ENCODE results near the gene SMAD3. TPM values are rescaled to one million over a fixed set of nuclear protein-coding genes. Genes with fewer than 3 reads are reported as not detected.

The SMAD3 gene
- total RNA-seq, 1 donor from 2014 or later = 18.0 TPM

GRCh38 chr15:67165254-67166253 is 100.2 kb downstream of the SMAD3 start:
- ATAC-seq = peak; percentile 55
- intact Hi-C loops (cut with DNase I) = loop anchor here (5.0 kb wide), 1 partner anchor 43 kb away; no protein-coding TSS in a partner anchor

GRCh38 chr15:67166280-67167009 is 101.0 kb downstream of the SMAD3 start:
- ATAC-seq (no peak), DNase-seq (ENCODE audit: missing footprints) (no peak)
- intact Hi-C loops (cut with DNase I) = loop anchor here (5.0 kb wide), 1 partner anchor 44 kb away; no protein-coding TSS in a partner anchor

More at GRCh38 chr15:67165254-67166253, 100.2 kb downstream of the SMAD3 start:
- no peak for DNase-seq (ENCODE audit: missing footprints)

GRCh38 chr15:67167091-67167490 is 101.7 kb downstream of the SMAD3 start:
- DNase-seq (ENCODE audit: missing footprints) (no peak), ATAC-seq (no peak)
- intact Hi-C loops (cut with DNase I) = loop anchor here (5.0 kb wide), 1 partner anchor 45 kb away; no protein-coding TSS in a partner anchor

- intact Hi-C loops (cut with DNase I) = loop anchor here (5.0 kb wide), 1 partner anchor 46 kb away; no protein-coding TSS in a partner anchor
- no peak for DNase-seq (ENCODE audit: missing footprints)
- ATAC-seq = no peak
Measured at GRCh38 chr15:67168694-67169093, 103.3 kb downstream of the SMAD3 start.

DNA sequence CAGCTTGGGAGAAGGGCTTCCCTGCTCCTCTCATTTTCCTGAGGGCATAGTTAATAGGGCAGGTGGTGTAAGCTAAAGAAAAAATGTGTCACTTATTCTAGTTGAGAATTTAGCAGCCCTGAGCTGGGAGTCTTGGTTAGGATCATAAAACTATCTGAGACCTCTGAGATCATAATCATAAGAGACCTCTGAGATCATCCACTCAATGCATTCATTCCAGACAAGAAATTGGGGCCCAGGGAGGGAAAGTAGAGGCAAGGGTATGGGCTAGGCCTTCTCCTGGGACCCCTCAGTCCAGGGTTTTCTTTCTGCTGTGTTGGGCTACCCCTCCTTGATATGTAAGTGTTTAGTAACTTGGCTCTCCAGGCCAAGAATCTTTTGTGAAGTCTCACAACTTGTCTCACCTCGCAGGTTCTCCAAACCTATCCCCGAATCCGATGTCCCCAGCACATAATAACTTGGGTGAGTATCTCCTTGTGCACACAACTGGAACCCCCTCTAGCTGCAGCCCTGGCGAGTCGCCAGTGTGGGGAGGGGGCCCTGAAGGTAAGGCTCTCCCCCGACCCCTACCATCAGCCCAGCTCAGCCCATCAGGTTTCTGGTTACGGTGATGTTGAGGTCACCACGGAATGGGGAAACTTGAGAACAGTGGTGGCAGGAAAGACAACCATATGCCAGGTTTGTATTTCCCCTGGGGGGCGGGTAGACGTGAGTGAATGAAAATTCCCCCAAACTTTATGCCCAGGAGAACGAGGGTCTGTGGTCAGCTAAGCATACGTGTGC is 104.9 kb downstream of the SMAD3 start:
- ATAC-seq (no peak), DNase-seq (ENCODE audit: missing footprints) (no peak)
- intact Hi-C loops (cut with DNase I) = no loop called here

DNA sequence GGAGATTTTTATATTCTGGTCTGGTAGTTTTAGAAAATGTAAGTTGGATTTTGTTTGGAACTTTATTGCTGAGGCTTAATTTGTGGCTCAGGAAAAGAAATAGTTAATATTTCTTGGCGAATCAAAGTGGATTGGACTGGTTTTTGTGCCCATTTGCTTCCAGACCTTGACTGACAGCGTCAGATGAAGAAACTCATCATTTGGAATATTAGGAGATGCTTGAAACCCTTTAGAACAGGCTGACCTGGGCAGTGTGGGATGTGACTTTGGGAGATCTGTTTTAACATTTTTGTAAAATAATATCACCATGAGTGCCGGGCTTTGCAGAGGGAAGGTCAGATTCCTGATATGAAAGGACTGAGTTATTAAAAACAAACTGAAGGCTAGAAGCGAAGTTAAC is 106.1 kb downstream of the SMAD3 start:
- no peak for DNase-seq (ENCODE audit: missing footprints)
- intact Hi-C loops (cut with DNase I) = no loop called here
- ATAC-seq = no peak

GRCh38 chr15:67172172-67172571 is 106.8 kb downstream of the SMAD3 start:
- ATAC-seq = no peak
- intact Hi-C loops (cut with DNase I) = no loop called here
- no peak for DNase-seq (ENCODE audit: missing footprints)

- ATAC-seq (no peak), DNase-seq (ENCODE audit: missing footprints) (no peak)
- intact Hi-C loops (cut with DNase I) = no loop called here
Measured at GRCh38 chr15:67173005-67173404, 107.6 kb downstream of the SMAD3 start.

DNA sequence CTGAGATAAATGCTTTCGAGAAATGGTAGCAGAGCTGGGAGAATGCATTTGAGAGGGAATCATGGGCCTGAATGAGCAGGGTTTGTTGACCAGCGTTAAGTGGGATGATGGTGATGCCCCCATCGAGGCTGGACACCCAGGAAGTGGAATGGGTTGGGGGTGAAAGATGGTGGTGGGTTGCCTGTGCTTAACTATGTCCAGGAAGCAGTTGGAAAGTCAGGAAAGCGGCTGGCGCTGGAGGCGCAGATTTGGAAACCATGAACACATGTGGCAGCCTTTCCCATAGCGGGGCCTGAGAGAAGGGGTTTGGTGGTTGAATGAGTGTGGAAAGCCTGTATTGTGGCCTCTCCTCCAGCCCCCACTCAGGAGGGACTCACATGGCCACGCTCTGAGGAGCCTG is 108.4 kb downstream of the SMAD3 start:
- ATAC-seq (no peak), DNase-seq (ENCODE audit: missing footprints) (no peak)
- intact Hi-C loops (cut with DNase I) = no loop called here

DNA sequence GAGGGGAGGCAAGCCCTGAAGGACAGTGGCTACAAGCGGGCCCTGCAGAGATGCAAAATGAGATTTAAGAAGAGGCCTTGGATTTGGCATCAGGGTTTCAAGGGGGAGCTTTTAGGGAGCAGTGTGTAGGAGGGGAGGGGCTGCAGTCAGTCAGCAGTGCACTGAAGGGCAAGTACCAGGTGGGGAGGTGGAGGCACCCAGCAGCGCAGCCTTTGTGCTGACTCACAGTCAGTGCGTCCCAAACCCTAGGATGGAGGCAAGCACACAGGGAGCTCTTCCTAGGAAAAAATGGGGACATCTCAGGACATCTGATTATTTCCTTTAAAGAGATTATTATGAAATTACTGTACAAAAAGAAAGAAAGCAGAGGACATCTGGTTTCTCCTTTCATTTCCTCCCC is 109.0 kb downstream of the SMAD3 start:
- no peak for ATAC-seq
- DNase-seq (ENCODE audit: missing footprints) = no peak
- intact Hi-C loops (cut with DNase I) = no loop called here

GRCh38 chr15:67174864-67175573 is 109.6 kb downstream of the SMAD3 start:
- DNase-seq (ENCODE audit: missing footprints) (no peak), ATAC-seq (no peak)
- intact Hi-C loops (cut with DNase I) = no loop called here

GRCh38 chr15:67175643-67176071 is 110.3 kb downstream of the SMAD3 start:
- intact Hi-C loops (cut with DNase I) = no loop called here
- ATAC-seq (peak; percentile 27), DNase-seq (ENCODE audit: missing footprints) (peak; percentile 79)

DNA sequence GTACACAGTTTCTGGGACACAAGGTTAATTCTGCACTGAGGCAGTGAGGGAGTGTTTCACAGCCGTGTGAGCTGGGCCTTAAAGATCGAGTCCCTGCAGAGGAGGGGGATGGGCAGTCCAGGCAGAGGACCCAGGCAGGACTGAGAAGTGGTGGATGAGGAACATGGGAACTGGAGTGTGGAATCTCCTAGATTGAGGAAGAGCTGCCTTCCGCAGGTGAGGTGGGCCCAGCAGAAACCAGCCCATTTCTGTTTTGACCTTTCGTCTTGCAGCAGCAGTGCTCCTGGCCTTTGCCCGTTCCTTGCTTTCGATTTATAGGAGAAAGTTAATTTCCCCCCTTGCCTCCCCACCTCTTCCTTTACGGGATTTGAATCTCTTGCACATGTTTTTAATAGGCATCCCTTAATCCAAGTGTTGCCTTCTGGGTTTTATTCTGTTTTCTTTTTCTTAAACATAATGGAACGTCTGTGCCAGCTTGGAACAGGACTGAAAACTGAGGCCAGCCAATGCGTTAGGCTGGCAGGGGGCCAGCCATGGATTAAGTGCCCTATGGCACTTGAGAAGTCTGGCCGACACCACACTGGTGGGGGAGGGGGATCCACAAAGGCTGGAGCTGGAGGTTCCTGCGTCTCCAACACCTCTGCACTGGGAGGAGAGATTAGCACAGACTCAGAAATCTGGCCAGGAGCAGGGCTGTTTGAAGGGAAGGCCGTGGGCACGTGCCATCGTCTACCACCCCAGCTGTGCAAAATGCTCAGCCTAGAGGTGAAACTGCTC is 111.0 kb downstream of the SMAD3 start:
- no peak for DNase-seq (ENCODE audit: missing footprints)
- ATAC-seq = peak; percentile 70
- intact Hi-C loops (cut with DNase I) = no loop called here

GRCh38 chr15:67177752-67178151 is 112.3 kb downstream of the SMAD3 start:
- no peak for DNase-seq (ENCODE audit: missing footprints)
- intact Hi-C loops (cut with DNase I) = no loop called here
- ATAC-seq = no peak

GRCh38 chr15:67178569-67179210 is 113.3 kb downstream of the SMAD3 start:
- intact Hi-C loops (cut with DNase I) = no loop called here
- no peak for DNase-seq (ENCODE audit: missing footprints)

DNA sequence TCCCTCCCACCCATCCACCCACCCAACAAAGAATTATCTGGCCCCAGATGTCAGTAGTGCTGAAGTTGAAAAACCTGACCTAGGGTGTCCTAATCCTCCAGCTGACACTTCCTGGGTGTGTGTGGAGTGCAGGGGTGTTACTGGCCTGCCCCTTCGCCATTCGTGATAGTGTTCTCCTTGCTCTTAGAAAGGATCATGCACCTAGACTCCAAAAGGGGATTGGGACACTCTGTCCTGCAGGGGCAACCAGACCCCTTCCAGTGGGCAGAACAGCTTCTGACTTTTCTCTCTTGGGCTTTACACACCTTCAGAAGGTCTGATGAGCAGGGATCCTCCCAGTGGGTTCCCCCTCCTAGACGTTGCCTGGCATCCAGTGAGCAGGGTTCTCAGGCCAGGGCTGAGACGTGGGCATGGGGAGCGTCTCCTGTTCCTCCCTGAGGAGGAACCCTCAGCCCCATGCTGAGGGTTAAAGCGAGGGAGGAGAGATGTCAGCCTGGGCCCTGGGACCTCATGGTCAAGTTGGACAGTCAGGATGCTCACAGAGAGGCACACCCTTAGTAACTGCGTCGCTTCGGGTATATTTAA is 114.1 kb downstream of the SMAD3 start:
- DNase-seq (ENCODE audit: missing footprints) = no peak
- ATAC-seq = no peak
- intact Hi-C loops (cut with DNase I) = no loop called here

More at GRCh38 chr15:67178569-67179210, 113.3 kb downstream of the SMAD3 start:
- ATAC-seq = no peak
